Stimulated activated CD4-positive, alpha-beta T cell treated with anti-CD3 and anti-CD28 coated beads, TNF-alpha, amount 100 ng/mL, for 1 hour (primary cell): Measurements from ENCODE around the gene PTPRD.

Source experiments
- DNase-seq, 3 donors: peaks; one replicate each; pipeline ENCODE4 v3.0.0-alpha.2; 2020; ENCODE audit warnings: low read depth in 3 of 3, low spot score in 1 of 3

PTPRD gene

GRCh38 chr9:8382266-8382665, 2230.5 kb downstream of the PTPRD start:
- no peak for DNase-seq

DNA sequence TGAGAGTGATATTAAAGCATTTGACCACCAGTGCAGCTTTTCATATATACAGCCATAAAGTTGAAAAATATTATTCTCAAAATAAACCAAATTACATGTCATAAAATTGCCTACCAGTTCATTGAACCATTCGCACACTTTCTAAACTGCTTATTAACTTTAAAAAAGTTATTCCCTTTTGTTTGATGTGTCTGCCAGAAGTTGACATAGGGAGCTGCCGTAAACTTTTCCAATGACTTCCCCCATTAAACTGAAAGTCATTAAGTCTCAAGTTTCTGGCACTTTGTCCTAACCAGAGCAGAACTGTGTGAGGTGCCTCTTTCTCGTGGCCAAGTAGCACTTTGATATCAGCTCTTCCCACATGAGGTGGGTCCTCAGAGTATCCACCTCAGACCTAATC, 2231.2 kb downstream of the PTPRD start:
- DNase-seq, result no peak

DNA sequence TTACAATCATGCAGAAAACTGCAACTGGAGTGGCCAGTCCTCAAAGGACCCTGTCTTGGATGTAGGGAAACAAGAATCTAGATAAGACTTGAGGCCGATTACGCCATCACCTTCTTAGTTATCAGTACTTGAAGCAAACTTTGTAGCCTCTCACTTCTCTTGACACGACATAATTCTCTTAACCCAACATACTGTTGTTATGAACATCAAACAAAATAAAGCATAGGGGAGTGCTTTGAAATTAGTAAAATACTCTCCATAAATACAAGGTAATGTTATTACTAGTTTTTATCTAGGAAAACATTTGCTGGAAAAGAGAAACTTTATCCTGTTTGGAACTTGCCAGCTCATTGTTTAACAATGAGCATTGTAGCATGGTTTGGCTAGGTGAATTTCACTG, 2238.3 kb downstream of the PTPRD start:
- DNase-seq, result no peak

- no peak for DNase-seq
Measured at GRCh38 chr9:8371686-8372085, 2241.1 kb downstream of the PTPRD start.

DNA sequence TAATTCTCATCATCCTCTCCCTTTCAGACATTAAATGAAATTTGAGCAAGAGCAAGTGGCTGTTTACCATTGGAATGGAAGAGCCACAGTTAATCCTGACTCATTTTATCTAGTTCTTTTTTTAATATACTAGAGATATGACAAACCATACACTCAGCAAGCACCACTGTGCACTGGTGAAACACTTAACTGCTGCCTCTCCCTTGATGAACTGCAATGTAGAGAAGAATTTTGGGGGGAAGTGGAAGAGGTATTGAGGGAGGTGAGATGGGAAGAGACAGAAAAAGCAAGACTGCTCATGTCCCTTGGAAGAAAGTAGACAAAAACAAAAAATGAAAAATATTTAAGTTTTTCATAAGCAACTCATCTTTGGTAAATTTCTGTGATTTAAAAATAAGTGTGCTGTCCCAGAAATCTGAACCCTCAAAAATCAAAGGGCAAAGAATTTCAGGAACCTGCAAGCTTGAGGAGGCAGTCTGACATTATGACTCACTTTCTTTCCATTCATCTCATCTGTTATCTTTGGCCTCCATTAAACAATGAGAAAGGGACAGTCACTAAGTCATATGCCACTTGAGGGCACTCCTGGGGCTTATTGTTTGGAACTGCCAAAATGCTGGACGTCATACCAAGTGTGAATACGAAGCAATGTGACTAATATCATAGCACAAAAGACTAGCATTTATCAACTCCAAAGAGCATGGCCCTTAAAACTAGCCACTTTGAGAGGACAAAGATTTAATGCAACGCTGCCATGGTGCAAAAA, 2246.5 kb downstream of the PTPRD start:
- no peak for DNase-seq

GRCh38 chr9:8365466-8366160, 2247.2 kb downstream of the PTPRD start:
- DNase-seq, result no peak

DNA sequence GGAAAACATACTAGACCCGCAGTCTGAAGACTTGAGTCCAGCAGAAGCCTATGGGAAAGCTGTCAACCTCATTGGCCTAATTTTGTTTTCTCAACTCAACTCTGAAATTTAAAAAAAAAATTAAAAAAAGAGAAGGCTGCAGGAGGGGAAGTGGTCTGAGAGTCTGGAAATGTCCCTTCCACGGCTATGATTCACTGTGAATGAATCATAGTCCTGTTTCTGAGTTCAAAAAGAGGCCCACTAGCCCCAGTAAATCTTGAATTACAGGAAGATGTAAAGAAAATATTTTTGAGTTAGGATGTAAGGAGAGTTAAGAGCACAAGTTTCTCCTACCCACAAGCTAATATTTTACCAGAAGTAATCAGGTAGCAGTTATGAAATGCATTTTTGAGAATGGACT, 2247.8 kb downstream of the PTPRD start:
- DNase-seq, result no peak

DNA sequence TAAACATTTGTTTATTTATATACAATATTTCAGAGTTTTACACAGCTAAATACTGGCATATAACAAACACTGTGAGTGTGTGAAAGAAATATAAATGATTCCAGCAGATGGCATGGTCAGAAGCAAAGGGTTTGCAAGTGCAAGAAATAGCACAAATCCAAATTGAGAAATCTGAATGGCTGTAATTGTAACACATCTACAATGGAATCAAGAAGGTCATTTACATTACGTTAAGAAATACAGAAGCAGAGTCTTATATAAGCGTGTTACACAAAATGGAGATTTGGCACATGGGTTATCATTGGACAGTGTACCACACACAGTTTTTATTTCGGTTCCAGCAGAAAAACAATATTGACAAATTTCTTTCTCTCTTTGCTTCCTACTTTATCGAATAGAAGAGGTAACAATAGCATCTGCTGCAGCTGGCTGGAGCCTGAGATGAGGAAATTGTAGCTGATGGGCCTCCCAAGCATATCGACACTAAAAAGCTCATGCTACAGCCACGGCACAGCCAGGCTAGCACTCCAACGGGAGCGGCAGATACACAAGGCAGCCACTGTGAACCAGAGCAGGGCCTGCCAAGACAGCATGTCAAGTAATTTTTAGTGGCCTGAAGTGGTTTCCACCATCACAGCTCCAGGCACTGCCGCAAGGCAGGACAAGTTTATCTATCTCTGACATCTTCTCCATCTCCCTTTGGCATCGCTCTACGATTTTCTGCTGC, 2248.6 kb downstream of the PTPRD start:
- DNase-seq, result no peak

DNA sequence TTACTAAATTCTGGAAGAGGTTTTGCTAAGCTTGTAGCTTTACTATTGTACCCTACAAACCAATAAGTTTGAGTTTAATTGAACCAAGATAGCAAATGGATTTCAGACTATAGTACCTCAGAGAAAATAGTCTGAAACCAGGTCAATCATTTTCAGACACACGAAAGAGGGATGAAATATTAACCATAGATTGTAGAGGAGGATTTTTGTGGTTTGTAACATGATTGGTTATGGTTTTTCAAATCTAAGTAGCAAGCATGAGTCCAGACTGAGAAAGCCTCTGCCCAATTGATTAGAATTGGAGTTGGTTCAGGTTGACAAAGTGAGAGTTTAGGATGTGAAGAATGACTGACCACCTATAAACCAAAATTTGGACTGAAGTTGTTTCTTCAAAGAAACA, 2250.6 kb downstream of the PTPRD start:
- DNase-seq, result no peak

- DNase-seq, result no peak
Measured at GRCh38 chr9:8361364-8361763, 2251.4 kb downstream of the PTPRD start.

DNA sequence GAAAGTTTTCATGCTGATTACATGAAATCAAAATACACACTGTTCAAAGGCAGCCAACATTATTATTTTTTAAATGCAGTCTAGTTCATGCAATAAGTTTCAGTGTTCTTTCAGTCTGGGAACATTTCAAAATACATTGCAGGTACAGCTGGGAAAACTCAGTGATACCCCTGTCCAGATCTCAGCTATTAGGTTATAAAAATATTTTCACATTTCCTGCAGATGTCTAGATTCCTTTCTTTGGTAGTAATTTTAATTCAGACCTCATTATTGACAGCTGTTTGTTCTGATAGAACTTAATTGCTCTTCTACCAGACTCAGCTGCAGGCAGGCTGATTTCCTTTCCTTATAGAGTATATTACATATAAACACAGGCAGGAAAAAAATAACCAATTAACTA, 2256.4 kb downstream of the PTPRD start:
- DNase-seq, result no peak

GRCh38 chr9:8351436-8351835, 2261.4 kb downstream of the PTPRD start:
- no peak for DNase-seq

GRCh38 chr9:8349901-8350300, 2262.9 kb downstream of the PTPRD start:
- DNase-seq, result no peak

DNA sequence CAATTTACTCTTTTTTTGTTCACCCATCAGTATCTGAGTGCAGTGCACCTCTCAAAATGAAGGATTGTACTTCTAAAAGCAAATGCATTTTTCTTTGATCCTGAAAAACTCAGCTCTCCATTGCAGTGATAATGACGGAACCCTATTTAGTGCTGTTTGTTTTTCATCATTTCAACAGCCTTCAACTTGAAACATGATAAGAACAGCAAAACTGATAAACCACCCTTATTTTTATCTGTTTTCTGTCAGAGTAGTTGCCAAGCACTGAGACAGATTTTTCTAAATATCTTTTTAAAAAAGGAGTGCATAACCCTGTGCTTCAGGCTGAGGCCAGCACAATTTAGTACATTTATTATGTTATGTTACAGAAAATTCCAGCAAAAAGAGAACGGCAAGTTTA, 2263.4 kb downstream of the PTPRD start:
- DNase-seq, result no peak

DNA sequence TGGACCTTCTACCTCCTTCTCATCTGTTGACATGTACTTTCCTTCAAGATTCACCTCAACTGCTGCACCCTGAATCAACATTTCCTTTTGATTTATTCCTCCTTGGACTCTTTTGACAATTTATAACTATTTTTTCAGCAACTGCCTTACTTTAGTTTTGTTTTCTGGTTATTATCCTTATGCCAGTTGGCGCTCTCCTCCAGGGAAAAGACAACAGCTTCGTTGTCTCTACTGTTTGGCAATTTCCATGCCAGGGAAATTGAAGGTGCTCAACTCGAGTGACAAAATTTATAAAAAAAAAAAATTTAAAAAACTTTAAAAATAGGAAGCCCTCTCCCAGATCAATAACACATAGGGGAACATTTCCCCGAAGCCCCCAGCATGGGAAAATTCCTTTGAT, 2264.0 kb downstream of the PTPRD start:
- no peak for DNase-seq

DNA sequence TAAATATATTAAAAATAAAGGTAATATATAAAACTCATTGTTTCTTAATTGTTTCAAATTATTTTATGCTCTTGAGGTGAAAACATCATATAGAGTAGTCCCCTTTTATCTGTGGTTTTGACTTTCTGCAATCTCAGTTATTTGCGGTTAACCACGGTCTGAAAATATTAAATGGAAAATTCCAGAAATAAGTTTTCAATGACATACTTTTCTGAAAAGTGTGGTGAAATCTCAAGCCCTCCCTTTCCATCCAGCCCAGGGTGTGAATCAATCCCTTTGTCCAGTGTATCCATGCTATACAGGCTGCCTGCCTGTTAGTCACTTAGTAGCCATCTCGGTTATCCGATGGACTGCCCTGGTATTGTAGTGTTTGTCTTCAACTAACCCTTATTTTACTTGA, 2266.5 kb downstream of the PTPRD start:
- no peak for DNase-seq

DNA sequence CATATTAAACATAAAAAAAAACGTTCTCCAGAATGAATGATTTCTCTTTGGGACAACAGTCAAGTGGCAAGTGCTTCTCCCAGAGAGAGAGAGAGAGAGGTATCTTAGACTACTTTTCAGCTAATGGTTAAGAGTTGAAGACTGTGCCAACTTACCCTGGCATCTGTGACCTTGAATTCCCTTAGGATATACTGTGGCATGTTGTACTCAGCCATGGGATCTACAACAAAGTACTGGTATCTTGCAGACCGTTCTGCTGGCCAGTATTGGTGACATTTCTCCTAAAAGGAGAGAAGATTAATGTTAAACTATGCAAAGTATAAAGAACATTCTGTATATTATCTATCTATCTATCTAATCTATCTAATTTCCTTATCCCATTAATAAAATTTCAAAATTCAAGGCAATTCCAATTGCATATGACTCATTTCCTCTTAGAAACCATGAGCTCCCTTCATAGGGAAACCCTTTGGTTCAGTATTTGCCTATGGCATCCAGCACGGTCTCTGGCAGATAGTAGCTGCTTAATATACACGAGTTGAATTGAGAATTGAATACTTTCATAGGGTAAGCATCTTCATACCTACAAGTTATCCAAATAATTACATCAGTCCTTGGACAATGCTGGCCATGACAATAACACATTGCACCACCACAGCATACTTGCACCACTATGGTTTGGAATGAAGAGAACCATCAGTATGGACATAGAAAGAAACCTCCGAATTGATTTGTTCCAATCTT, 2273.9 kb downstream of the PTPRD start:
- no peak for DNase-seq

GRCh38 chr9:8337834-8338766, 2274.7 kb downstream of the PTPRD start:
- DNase-seq, result no peak

- no peak for DNase-seq
Measured at GRCh38 chr9:8332871-8333270, 2279.9 kb downstream of the PTPRD start.

DNA sequence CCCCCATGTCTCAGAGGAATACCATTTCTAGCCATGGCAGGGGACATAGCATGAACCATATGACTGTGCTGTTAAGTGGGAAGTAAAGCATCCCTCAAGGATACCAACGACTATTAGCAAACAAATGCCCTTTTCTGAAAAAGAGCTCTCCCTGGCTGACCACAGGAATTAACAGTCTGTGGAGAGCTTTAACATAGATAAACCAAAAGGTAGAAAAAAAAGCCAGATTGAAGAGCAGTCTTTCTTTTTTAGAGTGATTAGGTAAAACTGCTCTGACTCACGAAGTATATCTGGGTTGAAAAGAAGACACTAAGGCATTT, 2280.5 kb downstream of the PTPRD start:
- no peak for DNase-seq
